Esophagus (tissue), 2 donors: Measurements from ENCODE around the gene PTPN3. TPM values are rescaled to one million over a fixed set of nuclear protein-coding genes. Genes with fewer than 3 reads are reported as not detected.

Experiments
- H3K27ac ChIP-seq, 2 donors: one replicate each; pipeline ENCODE4 v1.5.1; 2013; ENCODE audit warnings: low read depth in 2 of 2, mild to moderate bottlenecking in 2 of 2, inconsistent platforms in 1 of 2, low read length in 1 of 2, moderate library complexity in 1 of 2
- H3K27me3 ChIP-seq, 2 donors: one replicate each; pipeline ENCODE4 v1.6.1; 2013; ENCODE audit warnings: low read length in 2 of 2, control low read depth in 1 of 2, mild to moderate bottlenecking in 1 of 2; ENCODE audit not compliant: insufficient read depth in 2 of 2, control insufficient read depth in 1 of 2
- H3K36me3 ChIP-seq, 2 donors: one replicate each; pipeline ENCODE4 v1.6.1; 2013; ENCODE audit warnings: low read length in 1 of 2; ENCODE audit not compliant: control insufficient read depth in 2 of 2, insufficient read depth in 2 of 2
- H3K4me1 ChIP-seq, 2 donors: one replicate each; pipeline ENCODE4 v1.6.1; 2013; ENCODE audit warnings: low read length in 1 of 2; ENCODE audit not compliant: control insufficient read depth in 2 of 2, insufficient read depth in 2 of 2
- H3K4me3 ChIP-seq, 2 donors: one replicate each; pipeline ENCODE4 v1.5.1; 2013; ENCODE audit warnings: low read length in 2 of 2, mild to moderate bottlenecking in 2 of 2, low read depth in 1 of 2, moderate library complexity in 1 of 2
- H3K9me3 ChIP-seq, 2 donors: one replicate each; pipeline ENCODE4 v1.6.1; 2013; ENCODE audit warnings: mild to moderate bottlenecking in 2 of 2, low read depth in 1 of 2, low read length in 1 of 2, moderate library complexity in 1 of 2; ENCODE audit not compliant: control insufficient read depth in 2 of 2, insufficient read depth in 1 of 2
- WGBS, 2 donors: extraction: QIAGEN DNeasy Blood & Tissue Kit; methylation state at CpG; one replicate each; pipeline ENCODE4 v1.1.7; 2013; 5-methylcytosine and 5-hydroxymethylcytosine counted together
- polyA plus RNA-seq, 2 donors: library from polyadenylated mRNA; stranded (reverse); fragments of 200-250 nt; gene quantifications; one replicate each; pipeline ENCODE4 v1.2.3, GENCODE V29; 2013
- donor health status: healthy with polysubstance abuse.
- donor health status: Bipolar disorder and iron deficiency.

The PTPN3 gene
- polyA plus RNA-seq, 2 donors: 14.7 to 29.2 TPM

- no peaks in the 10 kb centered on the region for H3K9me3 ChIP-seq
- peaks cover 0 to 9% of the 10 kb centered on the region in 2 donors for H3K36me3 ChIP-seq
- no peaks in the 10 kb centered on the region for H3K27me3 ChIP-seq
- no peak overlapping the region for H3K27ac ChIP-seq
- WGBS, 2 donors: 77 to 93% methylated on average over 3 of the region's 3 CpGs
- peaks cover 3% of the 10 kb centered on the region in 2 donors for H3K4me1 ChIP-seq
- H3K4me3 ChIP-seq: peak overlapping the region in 1 of 2 donors; percentile 73
Measured at GRCh38 chr9:109496218-109496617, 1.9 kb downstream of the PTPN3 start.

GRCh38 chr9:109493648-109494047 lies 4.5 kb downstream of the PTPN3 start:
- Histone ChIP-seq H3K4me3 (no peak overlapping the region), H3K27ac (no peak overlapping the region), H3K27me3 (no peaks in the 10 kb centered on the region), H3K36me3 (peaks cover 0 to 9% of the 10 kb centered on the region in 2 donors), H3K4me1 (peaks cover 0 to 6% of the 10 kb centered on the region in 2 donors), H3K9me3 (no peaks in the 10 kb centered on the region)
- 70 to 77% methylated on average over 6 of the region's 6 CpGs for WGBS, 2 donors

GRCh38 chr9:109491590-109491989 lies 6.5 kb downstream of the PTPN3 start:
- no peaks in the 10 kb centered on the region for H3K9me3 ChIP-seq

GRCh38 chr9:109488791-109489492 lies 9.2 kb downstream of the PTPN3 start:
- H3K27ac ChIP-seq: peak overlapping the region in 1 of 2 donors; percentile 23
- H3K9me3 ChIP-seq: no peaks in the 10 kb centered on the region
- H3K4me1 ChIP-seq: peaks cover 0 to 4% of the 10 kb centered on the region in 2 donors
- no peak overlapping the region for H3K4me3 ChIP-seq
- no peaks in the 10 kb centered on the region for H3K27me3 ChIP-seq
- peaks cover 0 to 6% of the 10 kb centered on the region in 2 donors for H3K36me3 ChIP-seq
- WGBS, 2 donors: 64 to 71% methylated on average over 7 of the region's 7 CpGs

More at GRCh38 chr9:109491590-109491989, 6.5 kb downstream of the PTPN3 start:
- Histone ChIP-seq H3K4me1 (peaks cover 0 to 2% of the 10 kb centered on the region in 2 donors), H3K27ac (no peak overlapping the region), H3K27me3 (no peaks in the 10 kb centered on the region), H3K36me3 (peaks cover 0 to 9% of the 10 kb centered on the region in 2 donors), H3K4me3 (no peak overlapping the region)
- 78 to 82% methylated on average over 2 of the region's 2 CpGs for WGBS, 2 donors

GRCh38 chr9:109488351-109488750 lies 9.8 kb downstream of the PTPN3 start:
- H3K36me3 ChIP-seq: peaks cover 0 to 5% of the 10 kb centered on the region in 2 donors
- H3K9me3 ChIP-seq: no peaks in the 10 kb centered on the region
- H3K27me3 ChIP-seq: no peaks in the 10 kb centered on the region
- peaks cover 0 to 4% of the 10 kb centered on the region in 2 donors for H3K4me1 ChIP-seq
- no peak overlapping the region for H3K4me3 ChIP-seq
- H3K27ac ChIP-seq: no peak overlapping the region
- 77% methylated on average over 4 of the region's 4 CpGs for WGBS, 2 donors

- Histone ChIP-seq H3K27ac (no peak overlapping the region), H3K4me1 (peaks cover 0 to 4% of the 10 kb centered on the region in 2 donors), H3K36me3 (peaks cover 0 to 5% of the 10 kb centered on the region in 2 donors), H3K9me3 (no peaks in the 10 kb centered on the region), H3K27me3 (no peaks in the 10 kb centered on the region), H3K4me3 (no peak overlapping the region)
- WGBS, 2 donors: 66 to 75% methylated on average over 7 of the region's 7 CpGs
Measured at GRCh38 chr9:109487247-109487646, 10.9 kb downstream of the PTPN3 start.

GRCh38 chr9:109483744-109484429 lies 14.2 kb downstream of the PTPN3 start:
- H3K4me3 ChIP-seq: no peak overlapping the region
- no peaks in the 10 kb centered on the region for H3K27me3 ChIP-seq
- H3K27ac ChIP-seq: no peak overlapping the region
- H3K4me1 ChIP-seq: peaks cover 0 to 2% of the 10 kb centered on the region in 2 donors
- H3K9me3 ChIP-seq: no peaks in the 10 kb centered on the region
- WGBS, 2 donors: 83 to 84% methylated on average over 14 of the region's 14 CpGs
- peaks cover 0 to 7% of the 10 kb centered on the region in 2 donors for H3K36me3 ChIP-seq

GRCh38 chr9:109482391-109482916 lies 15.7 kb downstream of the PTPN3 start:
- peaks cover 0 to 6% of the 10 kb centered on the region in 2 donors for H3K4me1 ChIP-seq
- H3K27ac ChIP-seq: no peak overlapping the region
- no peaks in the 10 kb centered on the region for H3K27me3 ChIP-seq
- H3K36me3 ChIP-seq: peaks cover 0 to 7% of the 10 kb centered on the region in 2 donors
- 80% methylated on average over 5 of the region's 5 CpGs for WGBS, 2 donors
- no peaks in the 10 kb centered on the region for H3K9me3 ChIP-seq
- no peak overlapping the region for H3K4me3 ChIP-seq

- Histone ChIP-seq H3K36me3 (peaks cover 0 to 7% of the 10 kb centered on the region in 2 donors), H3K4me1 (peaks cover 0 to 7% of the 10 kb centered on the region in 2 donors), H3K27ac (no peak overlapping the region), H3K4me3 (no peak overlapping the region), H3K9me3 (no peaks in the 10 kb centered on the region), H3K27me3 (no peaks in the 10 kb centered on the region)
- WGBS, 2 donors: 87 to 90% methylated on average over 7 of the region's 7 CpGs
Measured at GRCh38 chr9:109481856-109482255, 16.3 kb downstream of the PTPN3 start.
